HG03432 (cell line): ENCODE data around the gene MAP1LC3A.
"Not testable (repeated sequence)": the region's sequence is repeated elsewhere in the genome, so short reads cannot be mapped to it uniquely, and the experiment has no call there.

Source experiments
- ATAC-seq: cut with Tn5 transposase; IDR thresholded peaks from one replicate; pipeline ENCODE4 v1.9.1; 2021; ENCODE audit warnings: mild to moderate bottlenecking, moderate library complexity; ENCODE audit not compliant: unreplicated experiment

Gene MAP1LC3A

DNA sequence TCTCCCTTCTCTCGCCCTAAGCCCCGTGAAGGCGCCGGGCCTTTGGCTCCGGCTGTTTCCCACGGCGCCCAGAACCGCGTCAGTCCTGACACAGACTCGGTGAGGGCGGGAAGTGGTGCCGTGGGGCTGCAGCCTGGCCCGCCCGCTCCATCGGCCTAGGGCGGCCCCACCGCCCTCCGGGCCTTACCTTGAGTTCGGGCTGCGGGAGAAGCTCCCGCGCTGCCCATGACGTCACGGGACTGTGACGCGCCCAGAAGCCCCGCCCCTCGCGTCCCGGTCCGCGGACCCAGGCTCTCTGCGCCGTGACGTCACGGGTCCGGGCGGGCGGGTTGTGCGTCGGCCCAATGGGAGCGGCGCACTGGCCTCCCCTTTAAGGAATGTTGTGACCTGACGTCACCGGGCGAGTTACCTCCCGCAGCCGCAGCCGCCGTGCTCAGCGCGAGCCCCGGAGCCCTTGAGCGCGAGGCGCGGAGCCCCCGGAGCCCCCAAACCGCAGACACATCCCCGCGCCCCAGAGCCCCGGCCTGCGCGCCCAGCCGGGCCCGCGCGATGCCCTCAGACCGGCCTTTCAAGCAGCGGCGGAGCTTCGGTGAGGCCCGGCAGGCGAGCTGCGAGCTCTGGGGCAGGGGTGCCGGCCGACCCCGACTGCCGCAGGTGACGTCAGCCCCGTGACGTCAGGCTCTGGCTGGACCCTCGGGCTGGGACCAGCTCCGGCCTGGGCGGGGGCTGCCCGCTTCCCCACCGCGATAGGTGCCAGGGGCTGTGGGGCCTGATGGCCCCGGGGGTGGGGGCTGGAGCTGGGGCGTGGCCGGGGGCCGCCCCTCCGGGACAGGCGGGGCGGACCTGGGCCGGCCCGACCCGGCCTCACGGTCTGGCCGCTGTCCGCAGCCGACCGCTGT is at the start of gene MAP1LC3A:
Gene MAP1LC3A (plus strand): TSS at position 399 of the 899 bp plus-strand sequence. CDS start 151 bp downstream, at position 550.
- peak; percentile 69 for ATAC-seq

DNA sequence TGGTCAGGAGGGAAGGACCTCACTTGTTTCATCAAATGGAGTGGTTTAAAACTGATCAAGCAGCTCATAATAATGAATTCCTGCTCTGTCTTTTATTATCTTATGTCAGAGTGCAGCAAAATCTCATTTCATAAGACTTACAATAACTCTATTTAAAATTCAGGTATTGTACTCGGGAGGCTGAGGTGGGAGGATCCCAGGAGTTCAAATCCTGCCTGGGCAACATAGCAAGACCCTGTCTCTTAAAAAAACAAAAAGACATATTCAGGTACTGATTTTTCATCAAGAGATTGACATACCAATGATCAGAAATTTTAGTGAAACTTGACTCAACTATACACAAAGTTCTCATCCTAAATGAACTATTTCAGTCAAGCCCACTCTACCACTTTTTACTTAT is 47.9 kb upstream of the MAP1LC3A start:
- ATAC-seq: no peak

DNA sequence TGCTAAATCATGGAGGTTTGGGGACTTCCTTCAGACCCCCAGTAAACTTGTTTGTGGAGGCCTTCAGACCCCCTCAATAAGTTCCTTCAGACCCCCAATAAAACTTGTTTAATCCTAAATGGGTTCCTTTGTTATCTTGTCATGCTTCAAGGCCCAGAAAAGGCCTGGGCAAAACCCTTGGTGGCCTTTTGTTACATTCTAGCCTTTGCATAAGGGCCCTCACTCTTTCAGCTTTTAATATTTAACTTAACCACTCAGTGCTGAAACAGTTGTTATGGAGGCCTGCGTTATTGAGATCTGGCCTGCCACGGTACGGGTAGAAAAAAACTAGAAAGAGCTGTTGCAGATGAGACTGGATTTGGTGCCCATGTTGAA is 46.6 kb upstream of the MAP1LC3A start:
- ATAC-seq: no peak

DNA sequence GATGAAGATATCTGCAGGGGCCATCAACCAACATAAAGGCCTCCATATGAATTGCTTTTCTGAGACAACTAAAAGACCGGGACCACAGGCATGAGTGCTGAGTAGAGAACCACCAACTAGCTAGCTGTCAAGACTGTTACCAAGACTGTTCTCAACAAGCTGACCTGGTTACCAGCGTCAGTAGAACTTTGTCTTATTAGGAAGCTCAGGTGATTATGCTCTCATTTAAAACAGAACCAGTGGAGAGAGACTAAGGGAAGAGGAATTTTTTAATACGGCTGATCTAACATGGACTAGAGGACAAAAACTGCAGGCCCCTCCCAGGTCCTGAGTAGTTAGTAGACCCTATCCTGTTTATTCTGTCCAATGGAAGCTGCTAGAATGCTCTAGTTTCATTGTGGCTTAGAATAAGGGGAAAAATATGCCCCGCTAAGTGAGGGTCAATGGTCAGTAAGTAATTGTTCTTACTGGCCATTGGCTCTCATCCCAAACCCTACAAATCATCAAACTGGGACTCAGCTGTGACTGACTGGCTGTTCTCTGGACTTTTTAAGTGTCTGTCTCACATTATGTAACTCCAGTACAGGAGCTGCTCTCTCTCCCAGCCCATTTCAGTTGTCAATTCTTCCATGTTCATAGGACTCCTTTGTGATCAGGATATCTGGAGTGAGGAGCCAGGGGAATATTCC is 46.1 kb upstream of the MAP1LC3A start:
- ATAC-seq: no peak

DNA sequence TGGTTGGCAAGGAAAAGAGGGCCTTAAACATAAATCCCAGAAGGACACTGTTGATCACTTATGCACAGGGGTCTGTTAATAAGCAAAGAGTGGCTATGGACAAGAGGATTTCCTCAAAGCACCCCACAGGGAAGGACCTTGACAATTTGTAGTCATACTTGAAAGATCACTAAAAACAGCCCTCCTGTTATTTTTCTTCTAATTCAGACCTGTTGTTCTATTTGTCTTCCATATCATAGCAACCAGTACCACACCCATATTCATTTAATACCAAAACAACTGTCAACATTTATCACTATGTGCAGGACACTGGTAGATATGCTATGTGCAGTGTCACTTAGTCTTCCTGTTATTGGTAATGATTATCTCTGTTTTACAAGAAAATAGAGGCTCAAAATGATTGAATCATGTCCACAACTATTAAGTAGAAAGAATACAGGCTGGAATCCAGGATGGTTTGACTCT is 45.5 kb upstream of the MAP1LC3A start:
- no peak for ATAC-seq

DNA sequence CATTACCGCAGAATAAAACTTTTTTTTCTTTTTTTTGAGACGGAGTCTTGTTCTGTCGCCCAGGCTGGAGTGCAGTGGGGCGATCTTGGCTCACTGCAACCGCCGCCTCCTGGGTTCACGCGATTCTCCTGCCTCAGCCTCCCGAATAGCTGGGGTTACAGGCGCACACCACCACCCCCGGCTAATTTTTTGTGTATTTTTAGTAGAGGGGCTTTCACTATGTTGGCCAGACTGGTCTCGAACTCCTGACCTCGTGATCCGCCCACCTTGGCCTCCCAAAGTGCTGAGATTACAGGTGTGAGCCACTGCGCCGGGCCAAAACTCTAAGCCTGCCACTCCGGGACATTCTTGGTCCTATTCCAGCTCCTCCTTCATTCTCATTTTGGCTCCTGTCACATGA is 44.5 kb upstream of the MAP1LC3A start:
- ATAC-seq: not testable (repeated sequence)

DNA sequence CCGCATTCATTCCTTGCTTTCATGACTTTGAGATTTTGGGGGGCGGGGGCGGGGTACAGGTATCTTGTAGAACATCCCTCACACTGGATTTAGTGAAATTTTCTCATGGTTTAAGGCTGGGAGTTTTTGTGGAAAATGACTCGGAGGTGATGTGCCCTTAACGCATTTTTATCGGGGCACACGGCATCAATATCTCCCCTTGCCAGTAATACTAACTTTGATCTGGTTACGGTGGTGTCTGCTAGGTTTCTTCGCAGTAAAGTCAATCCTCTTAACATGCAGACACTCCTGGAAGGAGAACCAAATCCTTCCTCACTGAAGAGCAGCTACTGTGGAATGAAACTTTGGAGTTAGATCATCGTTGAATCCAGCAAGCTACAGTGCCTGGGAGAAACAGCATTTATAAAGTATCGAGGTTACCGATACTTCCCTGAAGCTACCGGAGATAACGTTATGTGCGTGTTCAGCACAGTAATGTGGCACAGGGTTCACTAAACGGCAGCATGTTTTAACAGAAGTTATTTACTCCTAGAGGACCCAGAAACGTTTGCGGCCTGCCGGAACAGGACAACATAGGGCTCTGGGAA is 43.5 kb upstream of the MAP1LC3A start:
- ATAC-seq: no peak

DNA sequence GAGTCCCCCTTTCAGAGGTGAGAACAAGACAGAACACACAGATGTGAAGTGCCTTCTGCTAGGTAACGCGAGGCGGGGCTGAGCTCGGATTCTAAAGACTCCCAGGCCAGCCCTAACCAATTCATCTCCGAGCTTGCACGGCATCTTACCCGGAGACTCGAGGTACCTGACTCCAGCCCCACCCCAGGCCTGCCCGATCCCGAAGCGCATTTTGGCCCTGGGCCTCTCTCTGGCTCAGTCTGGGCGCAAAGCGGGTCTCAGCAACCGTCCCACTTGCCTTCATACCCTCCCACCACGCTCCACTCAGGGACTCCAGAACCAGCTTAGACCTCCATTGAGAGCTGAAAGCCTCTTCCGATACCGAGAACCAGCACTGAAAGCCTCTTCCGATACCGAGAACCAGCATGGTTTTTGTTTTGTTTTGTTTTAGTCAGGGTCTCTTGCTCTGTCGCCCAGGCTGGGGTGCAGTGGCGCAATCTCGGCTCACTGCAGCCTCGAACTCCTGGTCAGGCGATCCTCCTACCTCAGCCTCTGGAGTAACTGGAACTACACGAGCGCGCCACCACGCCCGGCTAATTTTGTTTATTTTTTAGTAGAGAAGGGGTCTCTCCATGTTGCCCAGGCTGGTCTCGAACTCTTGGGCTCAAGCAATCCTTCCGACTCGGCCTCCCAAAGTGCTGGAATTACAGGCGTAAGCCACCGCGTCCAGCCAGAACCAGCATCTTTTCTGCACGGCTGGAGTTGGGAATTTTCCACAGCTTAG is 42.9 kb upstream of the MAP1LC3A start:
- peak; percentile 57 for ATAC-seq

DNA sequence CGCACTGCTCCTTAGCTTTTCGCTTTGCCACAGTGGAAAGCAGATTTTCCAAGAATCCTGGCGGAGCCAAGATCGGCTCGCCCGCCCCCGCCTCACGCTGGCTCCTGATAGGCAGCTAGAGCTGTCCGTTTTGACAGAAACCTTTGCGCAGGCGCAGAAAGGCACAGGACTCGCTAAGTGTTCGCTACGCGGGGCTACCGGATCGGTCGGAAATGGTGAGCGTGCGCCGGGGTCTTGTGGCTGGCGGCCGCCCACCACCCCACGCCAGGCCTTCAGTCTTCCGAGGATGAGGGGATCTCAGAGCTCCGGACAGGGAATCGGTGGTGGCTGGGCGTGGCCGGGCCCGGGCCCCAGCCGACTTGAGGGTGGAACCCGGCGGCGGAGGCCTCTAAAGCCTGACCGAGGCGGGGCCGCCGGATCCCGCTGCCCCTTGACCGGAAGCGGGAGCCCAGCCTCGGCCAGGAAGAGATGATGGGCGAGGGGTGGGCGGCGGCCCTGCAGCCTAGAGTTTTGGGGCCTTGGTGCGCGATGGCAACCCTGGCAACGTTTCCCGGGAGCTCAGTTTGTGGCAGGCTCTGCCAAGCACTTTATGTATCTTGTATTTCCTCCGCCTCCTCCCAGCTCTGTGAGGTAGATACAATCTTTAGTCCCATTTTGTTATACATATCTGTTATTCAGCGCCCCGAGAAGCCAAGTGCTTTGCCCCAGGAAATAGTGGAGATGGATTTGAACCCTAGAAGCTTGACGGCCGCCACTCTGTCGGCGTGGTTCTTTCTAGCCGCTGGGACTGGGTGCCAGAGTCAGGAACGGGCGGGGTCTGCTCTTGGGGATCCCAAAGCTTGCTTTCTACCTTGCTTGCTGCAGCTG is 42.0 kb upstream of the MAP1LC3A start, which contains the start of gene DYNLRB1:
Gene DYNLRB1 (plus strand): TSS at position 176 of the 867 bp plus-strand sequence. CDS start 37 bp downstream, at position 213.
- peak; percentile 66 for ATAC-seq

DNA sequence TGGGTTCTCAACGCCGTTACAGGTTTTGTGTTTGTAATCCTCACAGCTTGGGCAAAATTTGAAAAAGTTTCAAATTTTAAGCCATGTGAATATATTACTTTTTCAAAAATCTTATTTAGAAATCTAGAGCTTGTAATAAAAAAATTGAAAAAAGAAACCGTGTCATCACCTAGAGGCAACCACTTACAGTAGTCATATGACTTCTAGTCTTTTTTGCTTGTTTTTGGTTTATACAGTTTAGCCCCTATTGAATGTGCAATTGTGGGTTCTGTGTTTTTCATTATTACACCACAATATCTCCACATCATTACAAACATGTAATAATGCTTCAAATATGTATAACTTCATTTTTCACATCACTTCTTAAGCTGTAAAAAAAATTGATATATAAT is 41.4 kb upstream of the MAP1LC3A start:
- ATAC-seq: no peak

DNA sequence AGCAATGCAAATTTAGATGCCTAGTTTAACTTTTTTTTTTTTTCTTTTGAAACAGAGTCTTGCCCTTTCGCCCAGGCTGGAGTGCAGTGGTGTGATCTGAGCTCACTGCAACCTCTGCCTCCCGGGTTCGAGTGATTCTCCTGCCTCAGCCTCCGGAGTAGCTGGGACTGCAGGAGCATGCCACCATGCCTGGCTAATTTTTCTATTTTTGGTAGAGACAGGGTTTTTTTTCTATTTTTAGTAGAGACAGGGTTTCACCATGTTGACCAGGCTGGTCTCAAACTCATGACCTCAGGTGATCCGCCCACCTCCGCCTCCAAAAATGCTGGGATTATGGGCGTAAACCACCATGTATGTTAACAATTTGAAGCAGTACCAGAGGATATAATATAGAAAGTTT is 39.7 kb upstream of the MAP1LC3A start:
- not testable (repeated sequence) for ATAC-seq

DNA sequence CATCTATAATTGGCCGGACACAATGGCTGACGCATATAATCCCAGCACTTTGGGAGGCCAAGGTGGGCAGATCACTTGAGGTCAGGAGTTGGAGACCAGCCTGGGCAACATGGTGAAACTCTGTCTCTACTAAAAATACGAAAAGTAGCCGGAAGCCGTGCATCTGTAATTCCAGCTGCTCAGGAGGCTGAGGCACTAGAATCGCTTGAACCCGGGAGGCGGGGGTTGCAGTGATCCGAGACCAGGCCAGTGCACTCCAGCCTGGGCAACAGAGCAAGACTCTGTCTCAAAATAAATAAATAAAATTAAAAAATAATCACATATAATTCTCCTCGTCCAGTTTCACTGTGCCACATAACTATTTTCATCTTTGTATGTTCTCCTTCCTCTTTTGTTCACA is 38.7 kb upstream of the MAP1LC3A start:
- ATAC-seq: not testable (repeated sequence)

DNA sequence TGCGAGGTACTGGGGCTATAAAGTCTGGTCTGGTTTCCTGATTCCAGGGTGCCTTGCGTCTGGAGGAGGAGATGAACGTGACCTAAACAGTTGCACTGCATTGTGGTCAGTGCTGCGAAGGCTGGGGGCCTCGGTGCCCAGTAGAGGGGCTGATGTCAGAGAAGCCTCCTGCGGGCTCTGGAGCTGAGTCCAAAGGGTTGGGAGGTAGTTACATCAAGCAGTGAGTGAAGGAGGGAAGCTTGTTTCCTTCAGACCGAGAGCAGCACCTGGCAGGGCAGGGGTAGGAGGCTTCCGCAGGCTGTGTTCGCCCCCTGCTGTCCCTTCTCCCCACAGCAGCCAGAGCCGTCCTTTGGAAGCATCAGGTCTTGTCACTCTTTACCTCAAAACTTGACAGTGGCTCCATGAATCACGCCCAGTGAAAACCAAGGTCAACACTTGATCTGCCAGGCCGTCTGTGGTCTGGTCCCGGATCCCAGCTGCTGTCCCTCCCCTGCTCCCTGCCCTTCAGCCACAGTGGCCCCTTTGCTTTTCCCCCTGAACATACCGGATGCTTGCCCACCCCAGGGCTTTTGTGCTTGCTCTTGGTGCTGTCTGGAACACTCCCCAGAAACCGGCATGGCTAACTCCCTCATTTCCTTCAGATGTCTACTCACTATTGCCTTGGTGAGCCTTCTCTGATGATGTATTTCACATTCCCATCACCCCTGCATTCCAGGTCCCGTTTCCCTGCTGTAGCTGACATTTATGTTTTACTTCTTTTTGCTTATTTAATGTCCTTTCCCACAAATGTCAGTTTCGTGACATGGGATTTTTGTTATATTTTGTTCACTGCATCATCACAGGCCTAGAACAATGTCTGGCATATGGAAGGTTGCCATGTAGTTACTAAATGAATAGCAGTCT is 35.3 kb upstream of the MAP1LC3A start:
- no peak for ATAC-seq

DNA sequence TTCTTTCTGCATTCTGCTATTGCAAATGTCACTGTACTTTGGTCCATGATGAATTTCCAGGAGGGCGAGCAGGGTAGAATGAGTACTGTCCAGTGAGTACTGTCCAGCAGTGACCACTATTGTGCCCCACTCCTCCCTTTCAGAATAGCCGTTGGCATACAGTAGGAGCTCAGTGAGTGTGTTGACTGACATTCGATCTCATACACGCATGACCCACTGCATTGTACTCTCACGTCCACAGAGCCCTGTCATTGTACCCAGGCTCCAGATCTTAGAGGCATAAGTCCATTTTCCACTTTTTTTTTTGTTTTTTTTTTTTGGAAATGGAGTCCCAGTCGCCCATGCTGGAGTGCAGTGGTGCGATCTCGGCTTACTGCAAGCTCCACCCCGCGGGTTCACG is 34.1 kb upstream of the MAP1LC3A start:
- ATAC-seq: no peak

DNA sequence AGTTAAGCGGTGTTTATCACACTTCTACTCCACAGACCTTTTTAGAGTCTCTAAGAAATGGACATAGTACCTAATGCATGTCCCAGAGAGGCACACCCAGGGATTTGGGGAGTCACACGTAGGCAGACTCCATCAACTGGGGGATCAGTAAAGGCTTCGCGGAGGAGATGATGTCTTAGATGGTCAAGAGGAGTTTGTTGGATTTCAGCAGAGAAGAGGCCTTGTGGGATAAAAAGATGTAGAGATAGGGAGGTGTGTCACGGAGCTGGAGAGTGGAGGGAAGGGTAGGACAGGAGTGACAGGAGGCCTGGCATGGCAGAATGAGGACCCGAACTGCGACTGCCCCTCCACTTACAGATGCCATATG is 33.2 kb upstream of the MAP1LC3A start:
- no peak for ATAC-seq

DNA sequence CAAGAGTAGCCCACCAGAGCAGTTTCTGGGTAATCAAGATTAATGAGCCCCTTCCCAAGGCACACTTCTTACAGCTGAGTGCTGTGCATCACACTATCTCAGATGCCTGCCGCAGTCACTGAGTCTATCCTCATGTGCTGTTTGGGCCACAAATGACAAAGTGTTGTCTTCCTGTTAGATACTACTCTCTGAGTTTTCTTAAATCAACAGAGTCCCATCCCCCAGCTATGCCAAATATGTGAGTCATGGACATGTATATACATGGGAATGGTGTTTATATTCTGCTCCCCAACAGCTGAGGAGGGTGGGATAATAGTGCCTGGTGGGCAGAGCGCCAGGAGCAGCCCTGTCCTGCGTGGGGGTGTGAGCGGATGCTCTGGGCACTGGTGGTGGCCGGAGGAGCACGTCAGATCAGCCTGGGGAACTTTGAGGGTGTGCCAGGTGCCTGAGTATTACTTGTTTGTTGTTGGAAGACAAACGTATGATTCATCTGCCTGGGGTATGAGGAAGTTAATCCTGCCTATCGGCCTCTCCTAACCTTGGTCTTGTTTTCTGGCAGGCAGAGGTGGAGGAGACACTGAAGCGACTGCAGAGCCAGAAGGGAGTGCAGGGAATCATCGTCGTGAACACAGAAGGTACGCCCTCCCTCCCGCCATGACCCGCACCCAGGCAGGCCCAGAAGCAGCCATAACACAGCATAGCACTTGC is 32.7 kb upstream of the MAP1LC3A start:
- ATAC-seq: no peak

DNA sequence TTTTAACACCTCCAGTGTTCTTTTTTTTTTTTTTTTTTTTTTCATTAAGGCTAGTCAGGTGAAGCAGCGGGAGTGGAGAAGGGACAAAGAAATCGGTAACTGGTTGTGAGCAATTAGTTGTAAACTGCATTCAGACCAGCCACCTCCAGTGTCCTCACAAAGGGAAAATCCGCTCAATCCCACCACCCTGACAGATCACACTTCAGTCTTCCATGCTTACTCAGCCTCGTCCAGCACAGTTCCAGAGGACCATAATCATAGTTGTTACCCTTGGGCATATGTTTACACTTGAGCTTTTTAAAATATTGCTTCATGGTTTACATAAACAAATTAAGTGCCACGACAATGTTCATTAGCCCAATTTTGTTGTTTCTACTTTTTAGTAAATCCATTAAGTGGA is 32.1 kb upstream of the MAP1LC3A start:
- ATAC-seq: no peak

DNA sequence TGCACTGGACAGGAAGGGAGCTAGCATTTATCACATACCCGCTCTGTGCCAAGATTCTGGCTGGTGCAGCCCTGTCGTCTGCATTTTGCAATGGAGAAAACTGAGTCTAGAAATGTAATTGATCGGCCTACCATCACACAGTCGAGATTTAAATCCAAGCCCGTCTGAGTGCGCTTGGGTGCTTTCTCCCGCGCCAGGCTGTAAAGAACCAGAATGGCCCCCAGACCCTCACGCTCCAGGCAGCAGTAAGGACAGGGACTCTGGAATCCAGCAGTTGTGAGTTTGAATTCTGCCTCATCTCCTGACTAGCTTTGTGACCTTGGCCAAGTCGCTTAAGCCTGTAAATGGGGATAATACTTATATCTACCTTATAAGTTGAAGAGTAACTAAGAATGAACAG is 31.5 kb upstream of the MAP1LC3A start:
- ATAC-seq: no peak
